ENCODE results near the gene CPEB1.
A peak's percentile ranks its signal among the peaks of the same experiment; 100 is the strongest.

The CPEB1 gene

DNA sequence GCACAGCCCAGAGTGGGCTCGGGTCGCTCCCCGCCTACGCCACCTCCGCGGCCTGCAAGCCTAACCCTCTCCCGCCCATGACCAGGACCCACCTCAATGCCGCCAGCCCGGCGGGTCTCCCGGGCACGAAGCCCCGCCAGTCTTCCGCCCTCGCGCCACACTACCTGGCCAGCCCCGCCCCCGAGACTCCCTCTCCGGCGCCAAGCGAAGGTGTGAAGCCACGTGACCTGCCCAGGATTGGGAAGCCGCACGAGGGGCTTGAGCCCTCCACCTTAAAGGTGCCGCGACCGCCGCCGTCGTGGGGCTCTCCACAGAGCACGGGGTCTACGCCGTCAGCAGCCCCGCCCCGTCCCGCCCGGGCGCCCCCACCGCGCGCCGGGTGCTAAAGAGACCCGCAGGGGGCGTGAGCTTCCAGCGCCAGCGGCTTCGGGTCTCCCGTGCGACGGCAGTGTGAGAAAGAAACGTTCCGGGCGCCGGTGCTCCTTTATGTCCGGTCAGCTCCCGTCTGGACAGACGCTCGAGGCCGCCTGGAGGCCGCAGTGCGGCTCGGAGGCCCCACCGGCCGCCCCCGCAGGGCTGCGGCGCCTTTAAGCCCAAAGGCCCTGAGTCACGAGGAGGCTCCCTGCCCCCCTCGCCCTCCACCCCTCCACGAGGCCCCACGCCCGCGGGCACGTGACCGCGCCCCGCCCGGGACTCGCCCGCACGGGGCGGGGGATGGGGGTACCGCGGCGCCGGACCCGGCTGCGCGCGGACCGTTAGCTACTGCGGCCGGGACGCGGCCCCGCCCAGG, at the start of gene CPEB1:
TSS of gene CPEB1 (minus strand) at position 319 of the 790 bp plus-strand sequence. CDS start 18,904 bp downstream, outside the sequence.
- peak; percentile 1 for DNase-seq

DNA sequence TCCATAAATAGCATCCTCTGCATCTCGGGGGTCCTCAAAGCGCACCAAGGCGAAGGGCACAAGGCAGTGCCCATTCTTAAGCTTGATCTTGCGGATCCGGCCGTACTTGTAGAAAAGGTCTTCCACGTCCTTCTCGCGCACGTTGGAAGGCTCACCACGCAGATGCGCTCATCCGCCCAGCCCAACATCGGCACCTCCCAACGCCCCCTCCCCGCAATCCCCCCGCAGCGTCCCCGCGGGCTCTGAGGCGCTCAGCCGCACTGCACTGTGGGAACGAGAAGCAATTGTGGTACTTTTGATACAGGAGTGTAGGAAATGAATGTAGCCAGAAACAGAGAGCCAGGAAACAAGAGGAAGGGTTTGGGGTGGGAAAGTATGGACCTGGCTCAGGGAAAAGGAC, 45.0 kb upstream of the CPEB1 start:
- no peak for DNase-seq

DNA sequence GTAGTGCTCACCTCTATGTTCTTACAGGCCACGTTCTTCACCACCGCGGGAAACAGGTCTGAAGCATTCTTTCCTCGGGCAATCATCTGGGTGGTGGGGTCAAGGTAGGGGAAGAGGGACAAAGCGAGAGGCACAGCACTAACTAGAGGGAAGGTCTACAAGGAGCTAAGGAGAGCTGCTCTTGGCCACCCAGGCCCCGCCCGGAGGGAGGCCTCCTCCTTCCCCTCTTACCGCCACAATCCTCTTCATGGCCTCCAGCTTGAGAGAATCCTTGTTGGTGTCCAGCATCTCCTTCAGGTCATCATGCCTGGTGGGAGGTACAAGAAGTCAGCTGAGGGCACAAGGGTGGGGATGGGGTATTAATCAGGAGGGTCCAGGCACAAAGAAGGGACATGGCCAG, 42.0 kb upstream of the CPEB1 start:
- no peak for DNase-seq

DNA sequence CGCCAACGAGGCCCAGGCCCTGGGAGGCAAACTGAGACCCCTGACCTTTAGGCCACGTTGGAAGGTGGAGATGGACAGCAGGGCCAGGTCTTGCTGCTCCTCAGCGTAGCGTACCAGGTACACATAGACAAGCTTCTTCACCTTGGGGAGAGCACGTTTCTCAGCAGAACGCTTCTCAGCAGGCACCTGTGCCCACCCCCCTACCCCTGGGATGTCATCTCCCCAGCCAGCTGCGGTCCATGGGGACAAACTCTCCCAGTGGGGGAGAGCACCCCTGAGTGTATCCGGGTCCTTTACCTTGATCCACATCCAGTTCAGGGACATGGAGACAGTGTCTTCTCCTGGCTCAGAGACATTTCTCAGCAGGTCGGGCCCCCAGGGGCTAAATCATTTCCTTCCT, 41.5 kb upstream of the CPEB1 start:
- DNase-seq = no peak

DNA sequence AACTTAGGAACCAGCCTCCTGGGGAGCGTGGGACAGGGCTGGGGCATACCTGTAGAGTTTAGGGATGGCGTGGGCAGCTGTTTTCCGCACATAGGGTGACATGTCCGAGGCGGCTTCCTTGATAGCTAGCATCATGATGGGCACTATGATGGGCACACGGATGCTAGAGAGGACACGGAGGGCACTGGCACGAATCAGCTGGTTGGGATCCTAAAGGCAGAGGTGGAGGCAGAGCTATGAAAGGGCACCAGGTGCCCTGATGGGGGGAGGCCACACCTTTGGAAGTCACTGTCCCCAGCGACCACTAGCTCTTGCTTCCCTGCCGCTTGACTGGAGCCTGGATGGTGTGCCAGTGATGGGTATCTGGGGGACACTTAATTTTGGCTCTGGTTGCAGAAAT, 34.2 kb upstream of the CPEB1 start:
- DNase-seq = no peak

DNA sequence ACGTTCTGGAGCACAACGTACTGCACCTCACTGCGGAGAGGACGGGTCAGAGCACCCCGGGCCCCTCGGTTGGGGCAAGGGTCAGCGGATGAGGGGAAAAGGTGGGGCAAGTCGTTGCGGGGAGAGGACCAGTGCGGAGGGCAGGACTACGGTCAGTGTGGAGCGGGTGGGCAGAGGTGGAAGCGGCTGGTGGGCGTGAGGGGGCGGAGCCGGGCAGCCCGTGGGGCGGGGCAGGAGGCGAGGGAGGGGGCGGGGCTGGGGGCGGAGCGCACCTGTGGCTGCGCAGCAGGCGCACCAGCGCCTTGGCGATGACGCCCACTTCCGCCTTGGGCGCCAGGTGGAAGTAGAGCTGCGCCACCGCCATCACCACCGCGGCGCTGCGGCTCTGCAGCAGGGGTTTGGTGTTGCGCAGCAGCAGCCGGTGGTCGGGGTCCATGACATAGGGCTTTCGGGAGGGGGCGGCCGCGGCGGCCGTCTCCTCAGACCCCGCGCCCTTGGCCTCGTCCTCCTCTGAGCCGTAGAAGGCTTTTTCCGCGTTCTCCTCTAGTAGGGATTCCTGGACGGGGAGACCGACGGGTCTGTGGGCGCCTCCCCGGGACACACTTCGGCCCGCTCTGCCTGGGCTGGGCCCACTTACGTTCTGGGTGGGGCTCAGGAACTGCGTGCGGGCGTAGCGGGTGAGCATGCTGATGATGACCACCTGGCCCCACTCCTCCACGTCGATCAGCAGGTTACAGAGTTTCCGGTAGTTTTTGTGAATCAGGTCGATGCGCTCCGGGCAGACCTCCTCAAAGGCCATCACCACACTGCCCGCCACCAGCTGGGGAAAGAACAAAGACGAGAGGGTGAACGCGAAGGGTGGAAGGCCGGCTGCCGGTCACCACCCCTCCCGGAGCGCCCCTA, 33.3 kb upstream of the CPEB1 start:
- peak; percentile 92 for DNase-seq

DNA sequence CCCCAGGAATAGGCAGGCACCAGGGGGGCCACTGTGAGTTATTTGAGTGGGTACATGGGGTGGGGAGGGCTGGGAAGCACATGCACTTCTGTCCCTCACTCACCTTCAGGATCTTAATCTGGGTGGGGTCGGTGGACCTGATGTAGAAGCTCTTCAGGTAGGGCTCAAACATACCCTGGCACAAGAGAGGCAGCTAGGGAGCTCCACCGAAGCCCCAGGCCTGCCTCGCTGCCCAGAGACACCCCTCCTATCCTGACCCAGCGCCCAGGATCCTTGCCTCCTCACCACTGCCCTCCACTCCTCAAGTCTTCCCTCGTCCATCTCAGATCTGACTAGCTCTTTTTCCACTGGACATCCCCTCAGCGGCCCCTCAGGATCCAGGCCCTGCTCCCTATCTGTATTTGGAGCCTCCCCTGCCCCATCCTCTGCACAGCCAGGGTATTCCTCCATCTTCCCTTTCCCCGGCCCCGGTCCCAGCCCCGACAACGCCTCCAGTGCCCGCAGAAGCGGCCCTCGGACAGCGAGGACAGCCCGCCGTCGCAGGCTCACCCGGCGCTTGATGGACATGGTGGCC, 32.5 kb upstream of the CPEB1 start:
- DNase-seq = no peak

DNA sequence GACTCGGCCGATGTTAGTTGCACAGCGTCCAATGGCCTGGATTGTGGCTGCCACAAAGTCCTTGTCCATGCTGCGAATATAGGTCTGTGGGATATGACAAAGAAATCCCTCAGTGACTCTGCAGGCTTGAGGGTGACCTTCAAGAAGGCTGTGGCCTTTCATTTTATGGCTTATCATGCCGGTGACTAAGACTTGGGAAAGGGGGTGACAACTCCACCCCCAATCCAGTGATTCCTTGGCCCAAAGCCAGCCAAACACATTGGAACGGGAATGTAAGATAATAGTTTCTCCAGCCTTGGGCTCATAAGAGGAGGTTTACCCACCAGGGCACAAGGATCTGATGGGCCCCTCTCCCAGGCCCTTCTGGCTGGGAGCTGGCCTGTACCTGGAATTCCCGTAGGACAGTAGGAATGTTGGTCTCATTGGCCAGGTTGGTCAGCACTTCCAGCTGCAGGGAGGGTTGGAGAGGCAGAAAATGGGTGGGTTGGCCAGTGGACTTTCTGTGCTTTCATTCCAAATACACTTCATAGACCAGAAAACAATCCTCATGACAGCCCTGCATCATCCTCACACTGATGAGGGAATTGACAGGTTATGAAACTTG, 30.7 kb upstream of the CPEB1 start:
- no peak for DNase-seq

DNA sequence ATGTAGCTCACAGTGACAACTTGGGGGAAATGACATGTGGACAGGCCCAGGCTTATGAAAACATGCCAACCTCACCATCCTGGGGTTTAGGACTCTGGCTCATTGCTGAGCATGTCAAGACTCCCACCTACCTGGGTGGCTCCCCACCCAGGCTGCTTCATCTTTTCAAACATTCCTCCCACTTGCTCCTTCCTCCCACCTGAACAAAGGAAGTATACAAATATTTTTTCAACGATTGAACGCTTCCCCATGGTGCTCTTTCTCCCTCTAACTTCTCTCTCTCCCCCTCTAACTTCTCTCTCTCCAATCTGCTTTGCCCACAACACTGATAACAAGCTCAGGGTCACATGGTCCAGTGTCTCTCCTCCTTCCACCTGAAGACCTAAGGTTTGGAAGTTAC, 27.7 kb upstream of the CPEB1 start:
- no peak for DNase-seq

DNA sequence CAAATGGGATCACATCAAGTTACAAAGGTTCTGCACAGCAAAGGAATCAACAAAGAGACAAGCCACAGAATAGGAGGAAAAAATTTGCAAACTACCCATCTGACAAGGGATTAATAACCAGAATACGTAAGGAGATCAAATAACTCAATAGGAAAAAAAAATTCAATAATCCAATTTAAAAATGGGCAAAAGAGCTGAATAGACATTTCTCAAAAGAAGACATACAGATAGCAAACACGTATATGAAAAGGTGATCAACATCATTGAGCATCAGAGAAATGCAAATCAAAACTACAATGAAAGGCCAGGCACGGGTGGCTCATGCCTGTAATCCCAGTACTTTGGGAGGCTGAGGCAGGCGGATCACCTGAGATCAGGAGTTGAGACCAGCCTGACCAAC, 23.5 kb upstream of the CPEB1 start:
- DNase-seq = no peak

DNA sequence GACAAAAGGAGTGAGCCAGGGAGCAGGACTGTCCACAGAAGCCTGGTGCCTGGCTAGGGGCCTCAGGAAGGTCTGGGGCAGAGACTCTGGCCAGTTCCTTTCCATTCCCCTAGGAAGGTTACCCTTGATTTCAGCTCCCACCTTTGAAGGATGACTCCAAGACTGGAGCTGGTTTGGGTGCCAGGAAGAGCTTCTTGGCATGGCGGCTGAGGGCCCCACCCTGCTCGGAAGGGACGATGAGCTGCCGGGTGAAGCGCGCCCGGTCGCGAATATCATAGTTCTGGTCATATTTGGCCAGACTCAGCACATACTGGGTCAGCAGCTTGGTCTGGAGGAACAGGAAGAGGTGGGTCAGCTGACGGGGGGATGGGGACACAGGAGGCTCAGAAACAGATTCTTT, 19.4 kb upstream of the CPEB1 start:
- DNase-seq = no peak

DNA sequence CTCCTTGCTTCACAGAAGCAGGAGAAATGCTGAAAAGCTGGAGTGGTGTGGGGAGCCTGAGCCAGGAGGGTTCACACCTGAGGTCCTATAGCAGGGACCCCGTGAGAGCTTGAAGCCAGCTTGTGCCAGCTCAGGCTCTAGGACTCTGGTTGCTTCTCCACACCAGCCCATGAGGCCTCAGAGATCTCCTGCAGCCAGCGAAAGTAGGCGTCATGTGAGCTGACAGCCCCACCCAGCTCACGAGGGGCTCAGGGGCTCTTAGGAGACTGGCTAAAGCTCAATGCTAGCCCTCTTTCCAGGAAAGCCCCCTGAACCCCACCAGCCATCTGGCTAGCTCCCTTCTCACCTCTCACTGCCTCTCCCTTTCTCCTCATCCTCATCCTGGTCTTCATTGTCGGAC, 16.9 kb upstream of the CPEB1 start:
- no peak for DNase-seq

DNA sequence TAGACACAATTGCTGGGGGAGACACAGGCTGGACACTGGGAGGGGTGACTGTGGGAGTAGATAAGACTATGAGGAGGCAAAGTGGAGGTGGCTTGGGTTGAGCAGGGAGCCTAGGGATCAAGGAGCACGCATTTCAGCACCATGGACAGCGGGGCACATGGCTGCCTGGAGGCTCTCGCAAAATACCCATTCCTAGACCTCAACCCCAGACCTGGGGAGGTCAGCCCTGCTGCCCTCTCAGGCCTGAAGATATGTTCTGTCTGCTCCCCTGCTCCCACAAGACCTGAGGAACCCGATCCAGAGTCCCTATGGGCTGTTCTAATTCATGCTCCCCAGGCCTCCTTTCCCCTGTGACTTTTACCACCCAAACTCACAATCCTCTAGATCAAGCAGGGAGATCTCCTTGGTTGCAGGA, 16.0 kb upstream of the CPEB1 start:
- no peak for DNase-seq

DNA sequence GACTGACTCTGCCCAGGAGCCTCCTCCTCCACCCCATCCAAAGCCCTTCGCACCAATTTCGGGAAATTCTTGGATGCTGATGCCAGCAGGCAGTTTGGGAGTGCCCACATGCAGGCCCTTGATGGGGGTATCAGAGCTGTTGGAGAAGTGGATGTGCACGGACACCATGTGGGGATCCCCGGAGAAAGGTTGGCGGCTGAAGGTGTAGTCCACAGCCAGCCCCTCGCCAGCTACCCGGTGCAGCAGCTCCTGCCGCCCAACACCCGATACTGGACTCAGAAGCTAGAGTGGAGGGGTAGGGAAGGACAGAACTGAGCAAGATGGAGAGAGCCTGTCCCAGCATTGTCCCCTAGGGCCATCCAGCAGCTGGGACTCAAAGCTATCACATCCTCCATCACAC, 15.5 kb upstream of the CPEB1 start:
- no peak for DNase-seq

DNA sequence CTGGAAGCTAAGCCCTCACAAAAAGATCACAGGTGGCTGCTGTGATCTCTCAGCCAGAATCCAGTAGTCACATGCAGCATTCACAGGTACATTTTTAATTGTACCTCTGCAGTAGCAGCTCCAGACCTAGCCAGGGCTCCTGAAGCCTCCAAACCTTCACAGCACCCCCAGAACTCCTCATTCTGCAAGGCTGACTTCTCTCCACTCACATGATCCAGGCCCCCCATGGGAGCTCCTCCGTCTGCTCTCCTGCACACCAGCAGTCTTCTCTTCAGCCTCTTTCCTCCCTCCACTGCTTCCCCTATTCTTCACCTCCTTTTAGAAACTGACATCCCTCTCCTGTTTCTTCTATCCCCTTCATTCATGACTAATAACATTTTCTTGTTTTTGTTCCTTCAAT, 13.2 kb upstream of the CPEB1 start:
- DNase-seq = no peak

DNA sequence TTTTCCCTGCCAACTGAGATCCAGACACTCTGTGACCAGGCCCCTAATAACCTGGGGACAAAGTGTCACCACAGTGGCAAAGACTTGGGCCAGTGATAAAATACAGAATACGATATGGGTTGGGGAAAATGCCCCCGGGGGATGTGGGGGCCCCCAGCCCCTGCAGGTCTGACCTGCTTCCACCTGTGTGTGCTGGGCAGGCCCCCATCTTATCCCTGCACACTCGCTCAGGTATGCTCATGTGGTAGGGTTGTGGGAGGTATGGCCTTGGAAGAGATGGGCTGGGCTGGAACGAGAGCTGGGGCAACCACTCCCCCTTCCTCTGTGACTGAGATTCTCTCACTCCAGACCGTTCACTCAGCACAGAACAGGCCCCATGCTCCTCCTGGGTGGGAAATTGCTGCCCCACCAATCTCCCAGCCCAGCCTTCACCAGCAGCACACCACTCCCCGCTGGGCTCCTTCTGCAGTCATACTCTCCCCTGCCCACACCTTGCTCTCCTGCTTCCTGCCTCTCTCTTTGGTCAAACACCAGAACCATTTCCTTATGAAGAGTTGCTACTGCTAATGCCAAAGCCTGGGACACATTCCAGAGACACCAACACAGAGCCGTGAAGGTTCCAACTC, 9.6 kb upstream of the CPEB1 start:
- no peak for DNase-seq

DNA sequence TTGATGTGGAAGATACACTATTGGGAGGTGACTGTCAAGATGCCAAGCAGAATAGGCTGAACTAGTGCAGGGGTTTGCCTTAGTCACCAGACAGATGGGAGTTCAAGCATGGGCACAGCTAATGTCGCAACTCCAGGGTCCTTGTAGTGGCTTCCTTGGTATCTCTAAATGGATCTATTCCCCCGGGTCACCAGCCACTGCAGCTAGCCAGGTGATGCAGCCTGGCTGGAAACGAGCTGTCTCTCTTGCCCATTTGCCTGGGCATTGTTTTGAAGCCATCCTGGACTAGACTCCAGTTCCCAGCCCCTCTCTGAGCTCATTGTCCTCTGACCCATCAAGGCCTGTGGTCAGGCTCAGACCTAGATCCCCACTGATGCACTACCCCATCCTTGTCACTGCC, 8.4 kb upstream of the CPEB1 start:
- no peak for DNase-seq

DNA sequence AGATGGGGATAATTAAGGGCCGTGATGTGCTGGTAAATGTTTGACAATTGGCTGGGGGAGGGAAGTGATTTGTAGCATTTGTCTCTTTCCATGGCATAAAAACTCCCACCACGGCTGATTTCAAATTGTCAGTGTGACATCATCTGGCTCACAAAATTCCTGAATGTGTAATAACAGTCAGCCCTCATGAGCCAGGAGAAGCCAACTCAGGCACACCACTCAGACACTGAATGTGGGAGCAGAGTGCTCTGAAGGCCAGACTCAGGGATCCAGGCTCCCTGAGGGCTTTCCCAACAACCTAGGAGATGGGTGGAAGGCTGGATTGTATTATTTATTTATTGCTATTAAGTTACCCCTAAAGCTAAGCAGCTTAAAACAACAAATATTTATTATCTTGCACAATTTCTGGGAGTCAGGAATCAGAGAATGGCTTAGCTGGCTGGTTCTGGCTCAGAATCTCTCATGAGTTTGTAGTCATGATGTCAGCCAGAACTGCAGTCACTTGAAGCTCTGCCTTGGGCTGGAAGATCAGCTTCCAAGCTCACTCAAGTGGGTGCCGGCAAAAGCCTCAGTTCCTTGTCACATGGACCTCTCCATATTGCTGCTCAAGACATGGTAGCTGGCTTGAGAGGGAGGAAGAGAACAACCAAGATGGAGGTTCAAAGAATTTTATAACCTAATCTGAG, 6.5 kb upstream of the CPEB1 start:
- no peak for DNase-seq

DNA sequence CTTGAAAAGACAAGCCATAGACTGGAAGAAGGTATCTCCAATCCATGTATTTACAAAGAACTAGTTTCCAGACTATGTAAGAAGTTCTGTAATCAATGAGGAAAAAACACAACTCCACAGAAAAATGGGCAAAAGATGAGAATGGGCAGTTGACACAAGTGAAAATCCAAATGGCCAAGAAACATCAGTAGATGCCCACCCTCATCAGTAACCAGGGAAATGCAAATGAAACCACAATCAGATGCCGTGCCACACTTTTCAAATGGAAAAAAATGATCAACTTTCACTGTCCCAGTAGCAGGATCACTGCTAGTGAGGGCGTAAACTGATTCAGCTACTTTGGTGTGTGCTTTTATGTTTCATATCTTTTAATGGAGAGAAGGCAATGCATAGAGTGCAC, 4.5 kb upstream of the CPEB1 start:
- DNase-seq = no peak

DNA sequence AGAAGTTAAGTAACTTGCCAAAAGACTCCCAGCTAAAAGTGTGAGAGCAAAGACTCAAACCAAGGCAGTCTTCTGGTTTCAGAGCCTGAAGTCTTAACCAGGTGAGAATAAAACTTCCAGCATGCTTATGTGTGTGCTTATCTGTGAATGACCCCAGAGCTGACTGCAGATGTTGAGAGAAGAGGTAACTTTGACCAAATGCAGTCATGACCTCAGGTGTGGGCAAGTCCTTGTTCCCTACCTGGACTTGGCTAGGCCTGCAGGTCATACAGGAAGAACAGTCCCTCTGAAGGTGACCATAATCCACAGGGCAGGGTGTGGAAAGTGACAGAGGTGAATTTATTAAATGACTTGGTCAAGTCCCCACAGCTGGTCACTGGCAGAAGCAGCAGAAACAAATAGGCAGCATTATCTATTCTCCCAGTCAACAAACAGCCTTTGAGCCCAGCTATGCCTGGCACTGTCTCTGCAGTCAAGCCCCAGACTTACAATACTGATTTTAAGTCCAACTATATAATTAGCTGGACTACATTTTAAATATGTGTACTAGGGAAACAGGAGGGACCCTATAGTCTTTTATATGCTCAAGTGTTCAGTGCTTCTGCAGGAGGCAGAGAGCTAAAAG, 3.0 kb upstream of the CPEB1 start:
- DNase-seq = no peak

DNA sequence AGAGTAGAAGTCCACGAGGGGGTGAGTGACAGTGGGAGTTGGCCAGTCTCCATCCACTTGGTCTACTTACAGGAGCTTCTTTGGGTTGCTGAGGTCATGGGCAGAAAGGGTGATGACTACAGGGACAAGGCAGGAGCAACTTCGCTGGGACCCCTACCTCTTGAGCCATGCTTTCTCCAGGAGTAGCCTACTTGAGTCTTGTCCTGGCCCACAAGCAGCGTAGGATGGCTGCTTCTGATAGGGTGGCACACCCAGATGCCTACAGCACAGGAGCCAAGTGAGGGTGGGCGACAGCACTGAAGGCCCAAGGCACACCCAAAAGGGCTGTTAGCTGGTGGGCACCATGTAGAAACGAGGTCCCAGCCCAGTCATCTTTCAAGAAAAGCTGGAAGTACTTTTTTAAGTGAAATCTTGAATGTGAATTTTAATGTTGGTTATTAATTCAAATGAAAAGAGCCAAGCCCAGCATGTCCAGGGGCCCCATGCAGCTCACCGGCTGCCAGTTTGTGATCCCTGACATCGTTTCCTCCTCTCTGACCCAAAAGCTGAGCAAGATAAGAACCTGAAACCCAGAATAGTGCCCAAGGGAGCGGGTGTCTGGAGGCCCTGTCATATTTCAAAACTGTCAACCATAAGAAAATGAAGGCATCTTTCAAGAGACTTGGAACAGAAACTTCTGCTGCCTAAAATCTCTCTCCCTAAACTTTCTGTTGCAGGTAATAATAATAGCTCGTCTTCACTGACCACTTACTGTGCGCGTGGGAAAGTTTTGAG, 2.2 kb upstream of the CPEB1 start:
- DNase-seq = no peak
